ENCODE results near the gene MSI2. TPM values are rescaled to one million over a fixed set of nuclear protein-coding genes. Genes with fewer than 3 reads are reported as not detected.

Gene MSI2
- total and polyA plus RNA-seq, 2 donors = 25.3 to 52.5 TPM

DNA sequence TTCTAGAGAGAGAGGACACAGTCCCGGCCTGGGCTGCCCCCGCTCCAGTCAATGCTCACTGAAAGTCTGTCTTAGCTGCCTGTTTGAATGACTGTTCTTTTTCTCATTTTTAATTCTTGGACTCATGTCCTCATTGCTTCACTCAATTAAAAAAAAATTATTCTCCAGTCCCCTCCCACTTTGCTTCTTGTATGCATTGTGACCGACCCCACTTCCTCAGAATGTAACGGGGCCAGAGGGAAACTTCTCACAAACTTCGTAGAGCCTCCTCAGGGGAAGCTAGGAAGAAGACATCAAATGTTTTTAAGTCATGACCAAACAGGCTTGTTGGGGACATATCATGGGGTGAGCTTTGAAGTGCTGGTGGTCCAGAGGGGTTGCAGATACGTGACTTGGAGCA is 375.5 kb downstream of the MSI2 start:
- Histone ChIP-seq H3K9me3 (ENCODE audit: control insufficient read depth in 2 of 2, insufficient read depth in 1 of 2, low read length in 1 of 2) (no peaks in the 10 kb centered on the region), H3K27me3 (ENCODE audit: control insufficient read depth in 2 of 2, insufficient read depth in 1 of 2, low read length in 1 of 2) (no peaks in the 10 kb centered on the region)
- 96% methylated on average over 6 of the region's 6 CpGs for WGBS

GRCh38 chr17:57632294-57632693 is 376.0 kb downstream of the MSI2 start:
- DNase-seq (ENCODE audit: low read depth in 6 of 9, low spot score in 9 of 9) = no peak
- Histone ChIP-seq H3K9me3 (ENCODE audit: control insufficient read depth in 2 of 2, insufficient read depth in 1 of 2, low read length in 1 of 2) (no peaks in the 10 kb centered on the region), H3K36me3 (ENCODE audit: control insufficient read depth in 2 of 2, insufficient read depth in 2 of 2, low read length in 1 of 2) (peaks cover 49 to 75% of the 10 kb centered on the region in 2 donors), H3K27me3 (ENCODE audit: control insufficient read depth in 2 of 2, insufficient read depth in 1 of 2, low read length in 1 of 2) (no peaks in the 10 kb centered on the region), H3K4me3 (ENCODE audit: low read length in 2 of 2) (no peak overlapping the region), H3K27ac (ENCODE audit: low read depth in 1 of 2, low read length in 1 of 2) (no peak overlapping the region), H3K4me1 (ENCODE audit: control insufficient read depth in 2 of 2, insufficient read depth in 2 of 2, low read length in 2 of 2) (peaks cover 0 to 10% of the 10 kb centered on the region in 2 donors)
- WGBS = 99% methylated on average over 5 of the region's 5 CpGs

More for the DNA sequence above, 375.5 kb downstream of the MSI2 start:
- Histone ChIP-seq H3K4me1 (ENCODE audit: control insufficient read depth in 2 of 2, insufficient read depth in 2 of 2, low read length in 2 of 2) (peaks cover 0 to 10% of the 10 kb centered on the region in 2 donors), H3K36me3 (ENCODE audit: control insufficient read depth in 2 of 2, insufficient read depth in 2 of 2, low read length in 1 of 2) (peaks cover 53 to 78% of the 10 kb centered on the region in 2 donors), H3K27ac (ENCODE audit: low read depth in 1 of 2, low read length in 1 of 2) (no peak overlapping the region), H3K4me3 (ENCODE audit: low read length in 2 of 2) (no peak overlapping the region)
- DNase-seq (ENCODE audit: low read depth in 6 of 9, low spot score in 9 of 9) = no peak

- Histone ChIP-seq H3K4me3 (ENCODE audit: low read length in 2 of 2) (no peak overlapping the region), H3K9me3 (ENCODE audit: control insufficient read depth in 2 of 2, insufficient read depth in 1 of 2, low read length in 1 of 2) (no peaks in the 10 kb centered on the region), H3K4me1 (ENCODE audit: control insufficient read depth in 2 of 2, insufficient read depth in 2 of 2, low read length in 2 of 2) (peaks cover 0 to 10% of the 10 kb centered on the region in 2 donors), H3K27ac (ENCODE audit: low read depth in 1 of 2, low read length in 1 of 2) (no peak overlapping the region), H3K27me3 (ENCODE audit: control insufficient read depth in 2 of 2, insufficient read depth in 1 of 2, low read length in 1 of 2) (no peaks in the 10 kb centered on the region), H3K36me3 (ENCODE audit: control insufficient read depth in 2 of 2, insufficient read depth in 2 of 2, low read length in 1 of 2) (peaks cover 44 to 72% of the 10 kb centered on the region in 2 donors)
- DNase-seq (ENCODE audit: low read depth in 6 of 9, low spot score in 9 of 9) = peak in 1 of 9 donors; percentile 13
- WGBS = 90% methylated on average over 14 of the region's 14 CpGs
These were observed 376.9 kb downstream of the MSI2 start for GRCh38 chr17:57633236-57633635.

DNA sequence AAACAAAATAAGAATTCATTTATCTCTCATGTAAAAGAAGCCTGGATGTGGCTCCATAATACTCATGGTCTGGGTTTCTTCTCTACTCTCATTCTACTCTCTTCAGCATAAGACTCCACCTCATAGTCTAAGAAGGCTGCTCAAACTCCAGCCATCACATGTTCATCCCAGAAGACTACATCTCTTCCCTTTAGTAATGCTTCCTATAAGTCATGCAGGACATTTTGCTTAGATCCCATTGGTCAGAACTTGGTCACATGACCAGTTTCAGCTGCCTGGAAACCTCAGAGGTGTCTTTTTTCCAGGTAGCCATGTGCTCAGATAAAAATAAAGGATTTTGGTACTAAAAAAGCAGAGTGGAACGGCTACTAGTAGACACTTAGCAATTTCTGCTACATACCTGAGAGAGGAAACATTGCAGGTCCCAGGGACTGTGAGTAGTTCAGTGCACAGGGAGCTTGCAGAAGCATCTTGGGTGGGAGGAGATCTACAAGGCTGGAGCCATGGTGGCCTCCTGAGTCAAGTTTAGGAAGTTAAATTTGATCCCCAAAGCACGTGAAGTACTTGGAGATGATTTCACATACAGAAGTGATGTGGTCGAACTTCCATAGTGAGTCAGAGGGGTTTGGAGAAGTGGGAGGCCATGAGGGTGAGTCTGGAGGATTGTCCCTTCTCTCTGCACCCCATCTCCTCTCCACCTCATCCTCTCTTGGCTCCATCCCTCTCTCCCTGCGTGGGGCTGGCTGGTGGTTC is 378.6 kb downstream of the MSI2 start:
- DNase-seq (ENCODE audit: low read depth in 6 of 9, low spot score in 9 of 9) = no peak
- H3K27ac ChIP-seq (ENCODE audit: low read depth in 1 of 2, low read length in 1 of 2) = no peak overlapping the region
- H3K4me3 ChIP-seq (ENCODE audit: low read length in 2 of 2) = no peak overlapping the region
- peaks cover 0 to 4% of the 10 kb centered on the region in 2 donors for H3K4me1 ChIP-seq (ENCODE audit: control insufficient read depth in 2 of 2, insufficient read depth in 2 of 2, low read length in 2 of 2)
- 97% methylated on average over 4 of the region's 4 CpGs for WGBS
- H3K36me3 ChIP-seq (ENCODE audit: control insufficient read depth in 2 of 2, insufficient read depth in 2 of 2, low read length in 1 of 2) = peaks cover 34 to 65% of the 10 kb centered on the region in 2 donors
- H3K27me3 ChIP-seq (ENCODE audit: control insufficient read depth in 2 of 2, insufficient read depth in 1 of 2, low read length in 1 of 2) = no peaks in the 10 kb centered on the region
- H3K9me3 ChIP-seq (ENCODE audit: control insufficient read depth in 2 of 2, insufficient read depth in 1 of 2, low read length in 1 of 2) = no peaks in the 10 kb centered on the region

GRCh38 chr17:57636274-57636673 is 380.0 kb downstream of the MSI2 start:
- H3K36me3 ChIP-seq (ENCODE audit: control insufficient read depth in 2 of 2, insufficient read depth in 2 of 2, low read length in 1 of 2) = peaks cover 26 to 58% of the 10 kb centered on the region in 2 donors
- 88% methylated on average over 9 of the region's 9 CpGs for whole genome bisulfite sequencing
- H3K27ac ChIP-seq (ENCODE audit: low read depth in 1 of 2, low read length in 1 of 2) = no peak overlapping the region

GRCh38 chr17:57636985-57637665 is 380.8 kb downstream of the MSI2 start:
- WGBS = 92% methylated on average over 20 of the region's 20 CpGs
- no peaks in the 10 kb centered on the region for H3K9me3 ChIP-seq (ENCODE audit: control insufficient read depth in 2 of 2, insufficient read depth in 1 of 2, low read length in 1 of 2)
- no peak overlapping the region for H3K4me3 ChIP-seq (ENCODE audit: low read length in 2 of 2)
- H3K27me3 ChIP-seq (ENCODE audit: control insufficient read depth in 2 of 2, insufficient read depth in 1 of 2, low read length in 1 of 2) = no peaks in the 10 kb centered on the region
- peaks cover 0 to 2% of the 10 kb centered on the region in 2 donors for H3K4me1 ChIP-seq (ENCODE audit: control insufficient read depth in 2 of 2, insufficient read depth in 2 of 2, low read length in 2 of 2)
- H3K36me3 ChIP-seq (ENCODE audit: control insufficient read depth in 2 of 2, insufficient read depth in 2 of 2, low read length in 1 of 2) = peaks cover 24 to 49% of the 10 kb centered on the region in 2 donors
- no peak for DNase-seq (ENCODE audit: low read depth in 6 of 9, low spot score in 9 of 9)
- H3K27ac ChIP-seq (ENCODE audit: low read depth in 1 of 2, low read length in 1 of 2) = peak overlapping the region in 1 of 2 donors; percentile 44

More at GRCh38 chr17:57636274-57636673, 380.0 kb downstream of the MSI2 start:
- H3K27me3 ChIP-seq (ENCODE audit: control insufficient read depth in 2 of 2, insufficient read depth in 1 of 2, low read length in 1 of 2) = no peaks in the 10 kb centered on the region
- no peak overlapping the region for H3K4me3 ChIP-seq (ENCODE audit: low read length in 2 of 2)
- peaks cover 0 to 2% of the 10 kb centered on the region in 2 donors for H3K4me1 ChIP-seq (ENCODE audit: control insufficient read depth in 2 of 2, insufficient read depth in 2 of 2, low read length in 2 of 2)
- no peak for DNase-seq (ENCODE audit: low read depth in 6 of 9, low spot score in 9 of 9)
- H3K9me3 ChIP-seq (ENCODE audit: control insufficient read depth in 2 of 2, insufficient read depth in 1 of 2, low read length in 1 of 2) = no peaks in the 10 kb centered on the region

DNA sequence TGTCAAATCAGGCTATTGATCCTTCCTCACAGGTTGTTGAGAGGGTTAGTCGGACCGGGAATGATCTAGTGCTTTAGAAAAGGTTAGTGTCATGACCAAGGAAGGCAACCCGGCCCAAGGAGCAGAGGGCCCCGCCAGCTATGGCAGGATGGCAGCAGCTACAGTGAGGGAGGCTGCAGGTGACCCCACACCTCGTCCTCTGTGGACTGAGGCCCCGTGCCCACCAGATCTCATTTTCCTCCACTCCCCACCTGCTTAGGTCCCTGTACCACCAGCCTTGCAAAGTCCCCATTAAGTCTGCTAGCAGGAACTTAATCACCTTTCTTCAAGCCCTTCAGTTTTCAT is 381.3 kb downstream of the MSI2 start:
- H3K27ac ChIP-seq (ENCODE audit: low read depth in 1 of 2, low read length in 1 of 2) = peak overlapping the region in 1 of 2 donors; percentile 11
- peaks cover 19 to 49% of the 10 kb centered on the region in 2 donors for H3K36me3 ChIP-seq (ENCODE audit: control insufficient read depth in 2 of 2, insufficient read depth in 2 of 2, low read length in 1 of 2)
- peaks cover 0 to 2% of the 10 kb centered on the region in 2 donors for H3K4me1 ChIP-seq (ENCODE audit: control insufficient read depth in 2 of 2, insufficient read depth in 2 of 2, low read length in 2 of 2)
- 96% methylated on average over 6 of the region's 6 CpGs for WGBS
- H3K27me3 ChIP-seq (ENCODE audit: control insufficient read depth in 2 of 2, insufficient read depth in 1 of 2, low read length in 1 of 2) = no peaks in the 10 kb centered on the region
- no peaks in the 10 kb centered on the region for H3K9me3 ChIP-seq (ENCODE audit: control insufficient read depth in 2 of 2, insufficient read depth in 1 of 2, low read length in 1 of 2)
- DNase-seq (ENCODE audit: low read depth in 6 of 9, low spot score in 9 of 9) = no peak
- no peak overlapping the region for H3K4me3 ChIP-seq (ENCODE audit: low read length in 2 of 2)

GRCh38 chr17:57638284-57638683 is 382.0 kb downstream of the MSI2 start:
- peaks cover 0 to 2% of the 10 kb centered on the region in 2 donors for H3K4me1 ChIP-seq (ENCODE audit: control insufficient read depth in 2 of 2, insufficient read depth in 2 of 2, low read length in 2 of 2)
- peaks cover 19 to 49% of the 10 kb centered on the region in 2 donors for H3K36me3 ChIP-seq (ENCODE audit: control insufficient read depth in 2 of 2, insufficient read depth in 2 of 2, low read length in 1 of 2)
- 97% methylated on average over 8 of the region's 8 CpGs for WGBS
- no peak overlapping the region for H3K4me3 ChIP-seq (ENCODE audit: low read length in 2 of 2)
- no peak overlapping the region for H3K27ac ChIP-seq (ENCODE audit: low read depth in 1 of 2, low read length in 1 of 2)
- H3K27me3 ChIP-seq (ENCODE audit: control insufficient read depth in 2 of 2, insufficient read depth in 1 of 2, low read length in 1 of 2) = no peaks in the 10 kb centered on the region
- no peaks in the 10 kb centered on the region for H3K9me3 ChIP-seq (ENCODE audit: control insufficient read depth in 2 of 2, insufficient read depth in 1 of 2, low read length in 1 of 2)
- no peak for DNase-seq (ENCODE audit: low read depth in 6 of 9, low spot score in 9 of 9)

GRCh38 chr17:57639381-57639780 is 383.1 kb downstream of the MSI2 start:
- WGBS = 89% methylated on average over 5 of the region's 5 CpGs
- peaks cover 0 to 2% of the 10 kb centered on the region in 2 donors for H3K4me1 ChIP-seq (ENCODE audit: control insufficient read depth in 2 of 2, insufficient read depth in 2 of 2, low read length in 2 of 2)
- no peak for DNase-seq (ENCODE audit: low read depth in 6 of 9, low spot score in 9 of 9)

More at GRCh38 chr17:57639381-57639780, 383.1 kb downstream of the MSI2 start:
- Histone ChIP-seq H3K4me3 (ENCODE audit: low read length in 2 of 2) (no peak overlapping the region), H3K9me3 (ENCODE audit: control insufficient read depth in 2 of 2, insufficient read depth in 1 of 2, low read length in 1 of 2) (no peaks in the 10 kb centered on the region), H3K36me3 (ENCODE audit: control insufficient read depth in 2 of 2, insufficient read depth in 2 of 2, low read length in 1 of 2) (peaks cover 21 to 54% of the 10 kb centered on the region in 2 donors), H3K27me3 (ENCODE audit: control insufficient read depth in 2 of 2, insufficient read depth in 1 of 2, low read length in 1 of 2) (no peaks in the 10 kb centered on the region), H3K27ac (ENCODE audit: low read depth in 1 of 2, low read length in 1 of 2) (no peak overlapping the region)
